ENCODE results near the gene FBXL7.

- no peak for TF ChIP-seq CTCF (IDR thresholded peaks at IDR 0.05; ENCODE audit: borderline replicate concordance, extremely low read depth, low read length, poor library complexity, severe bottlenecking)
- TF ChIP-seq EZH2 (IDR thresholded peaks at IDR 0.05; ENCODE audit: borderline replicate concordance, low read depth, low read length, severe bottlenecking): no peak
These were observed 13.9 kb downstream of the FBXL7 start for GRCh38 chr5:15513911-15514310.

Data from DND-41 (cell line).